ENCODE results near the gene MSI2.

- TF ChIP-seq, protein P1, sequence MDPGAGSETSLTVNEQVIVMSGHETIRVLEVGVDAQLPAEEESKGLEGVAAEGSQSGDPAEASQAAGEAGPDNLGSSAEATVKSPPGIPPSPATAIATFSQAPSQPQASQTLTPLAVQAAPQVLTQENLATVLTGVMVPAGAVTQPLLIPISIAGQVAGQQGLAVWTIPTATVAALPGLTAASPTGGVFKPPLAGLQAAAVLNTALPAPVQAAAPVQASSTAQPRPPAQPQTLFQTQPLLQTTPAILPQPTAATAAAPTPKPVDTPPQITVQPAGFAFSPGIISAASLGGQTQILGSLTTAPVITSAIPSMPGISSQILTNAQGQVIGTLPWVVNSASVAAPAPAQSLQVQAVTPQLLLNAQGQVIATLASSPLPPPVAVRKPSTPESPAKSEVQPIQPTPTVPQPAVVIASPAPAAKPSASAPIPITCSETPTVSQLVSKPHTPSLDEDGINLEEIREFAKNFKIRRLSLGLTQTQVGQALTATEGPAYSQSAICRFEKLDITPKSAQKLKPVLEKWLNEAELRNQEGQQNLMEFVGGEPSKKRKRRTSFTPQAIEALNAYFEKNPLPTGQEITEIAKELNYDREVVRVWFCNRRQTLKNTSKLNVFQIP (CRISPR knock-in tag; IDR thresholded peaks at IDR 0.05; ENCODE audit: borderline replicate concordance, low read depth): no peak
- TF ChIP-seq, protein P2, sequence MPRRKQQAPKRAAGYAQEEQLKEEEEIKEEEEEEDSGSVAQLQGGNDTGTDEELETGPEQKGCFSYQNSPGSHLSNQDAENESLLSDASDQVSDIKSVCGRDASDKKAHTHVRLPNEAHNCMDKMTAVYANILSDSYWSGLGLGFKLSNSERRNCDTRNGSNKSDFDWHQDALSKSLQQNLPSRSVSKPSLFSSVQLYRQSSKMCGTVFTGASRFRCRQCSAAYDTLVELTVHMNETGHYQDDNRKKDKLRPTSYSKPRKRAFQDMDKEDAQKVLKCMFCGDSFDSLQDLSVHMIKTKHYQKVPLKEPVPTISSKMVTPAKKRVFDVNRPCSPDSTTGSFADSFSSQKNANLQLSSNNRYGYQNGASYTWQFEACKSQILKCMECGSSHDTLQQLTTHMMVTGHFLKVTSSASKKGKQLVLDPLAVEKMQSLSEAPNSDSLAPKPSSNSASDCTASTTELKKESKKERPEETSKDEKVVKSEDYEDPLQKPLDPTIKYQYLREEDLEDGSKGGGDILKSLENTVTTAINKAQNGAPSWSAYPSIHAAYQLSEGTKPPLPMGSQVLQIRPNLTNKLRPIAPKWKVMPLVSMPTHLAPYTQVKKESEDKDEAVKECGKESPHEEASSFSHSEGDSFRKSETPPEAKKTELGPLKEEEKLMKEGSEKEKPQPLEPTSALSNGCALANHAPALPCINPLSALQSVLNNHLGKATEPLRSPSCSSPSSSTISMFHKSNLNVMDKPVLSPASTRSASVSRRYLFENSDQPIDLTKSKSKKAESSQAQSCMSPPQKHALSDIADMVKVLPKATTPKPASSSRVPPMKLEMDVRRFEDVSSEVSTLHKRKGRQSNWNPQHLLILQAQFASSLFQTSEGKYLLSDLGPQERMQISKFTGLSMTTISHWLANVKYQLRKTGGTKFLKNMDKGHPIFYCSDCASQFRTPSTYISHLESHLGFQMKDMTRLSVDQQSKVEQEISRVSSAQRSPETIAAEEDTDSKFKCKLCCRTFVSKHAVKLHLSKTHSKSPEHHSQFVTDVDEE (CRISPR knock-in tag; IDR thresholded peaks at IDR 0.05): no peak
- no peak for TF ChIP-seq RARB (CRISPR knock-in tag; IDR thresholded peaks at IDR 0.05)
- TF ChIP-seq TCF4 (CRISPR knock-in tag; IDR thresholded peaks at IDR 0.05; ENCODE audit: borderline replicate concordance): no peak
- no peak for TF ChIP-seq PATZ1 (CRISPR knock-in tag; IDR thresholded peaks at IDR 0.05; ENCODE audit: borderline replicate concordance)
- TF ChIP-seq ZFP3 (CRISPR knock-in tag; IDR thresholded peaks at IDR 0.05): no peak
- TF ChIP-seq TOX (CRISPR knock-in tag; IDR thresholded peaks at IDR 0.05; ENCODE audit: borderline replicate concordance): no peak
- no peak for TF ChIP-seq SNAI2 (CRISPR knock-in tag; IDR thresholded peaks at IDR 0.05)
- no peak for TF ChIP-seq ZFP30 (CRISPR knock-in tag; IDR thresholded peaks at IDR 0.05)
- no peak for TF ChIP-seq ZNF565 (CRISPR knock-in tag; conservative IDR thresholded peaks at IDR 0.05; ENCODE audit: low read depth)
- no peak for TF ChIP-seq CSDC2 (CRISPR knock-in tag; IDR thresholded peaks at IDR 0.05)
These were observed 464.2 kb downstream of the MSI2 start for GRCh38 chr17:57720386-57721035.
